DOHH2 (cell line): ENCODE measurements around the gene TNFSF10.

ENCODE experiments used
- EZH2phosphoT487 ChIP-seq: fragments of 200-600 bp; sonication (generic); IDR thresholded peaks from 2 replicates; pipeline ENCODE4 v1.6.1; 2017; ENCODE audit warnings: borderline replicate concordance, mild to moderate bottlenecking, antibody characterized with exemption, low read length, moderate library complexity, mixed read lengths
- TF ChIP-seq, protein P1 (sequence below): fragments of 200-600 bp; sonication (generic); IDR thresholded peaks from one replicate; pipeline ENCODE4 v1.5.1; 2014; ENCODE audit warnings: antibody characterized with exemption, mild to moderate bottlenecking, low read depth, low read length; ENCODE audit not compliant: poor library complexity, severe bottlenecking

DNA sequence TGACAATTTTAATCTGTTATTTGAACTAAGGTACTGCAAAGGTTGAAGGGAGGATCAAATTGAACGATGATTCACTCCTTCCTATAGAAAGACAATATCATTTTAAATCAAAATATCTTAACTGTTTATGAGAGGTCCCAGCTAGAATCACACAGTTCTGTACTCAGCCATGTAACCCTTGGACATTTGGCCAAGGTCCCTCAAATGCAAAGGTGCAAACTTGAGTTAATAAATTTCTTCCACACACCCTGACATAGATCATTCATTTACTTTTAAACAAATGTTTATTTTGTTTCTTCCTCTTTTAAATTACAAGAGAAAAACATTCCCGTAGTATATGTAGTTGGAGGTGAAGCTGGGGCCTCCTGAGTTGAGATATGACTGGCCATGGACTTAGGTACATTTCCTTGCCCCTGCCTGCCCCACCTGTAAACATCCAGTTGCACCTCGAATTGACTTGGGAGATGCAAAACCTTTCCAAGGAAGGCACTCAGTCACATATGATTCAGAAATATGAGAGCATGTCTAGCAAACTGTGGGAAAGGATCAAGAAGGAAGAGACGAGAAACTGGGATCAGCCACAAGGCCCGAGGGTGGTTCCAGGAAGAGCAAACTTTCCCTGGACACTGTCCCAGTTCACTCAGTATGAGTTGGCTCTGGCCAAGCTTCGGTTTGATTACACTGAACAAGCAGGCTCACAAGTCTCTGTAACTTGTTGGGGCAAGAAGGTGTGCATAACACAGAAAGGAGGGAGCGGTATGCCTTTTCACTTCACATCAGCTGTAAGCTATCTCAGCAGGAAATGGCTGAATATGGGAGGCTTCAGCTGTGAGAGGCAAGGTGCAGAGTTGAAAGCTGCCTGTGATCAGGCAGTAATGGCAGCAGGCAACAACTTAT lies 6.7 kb downstream of the TNFSF10 start:
- TF ChIP-seq, protein P1, sequence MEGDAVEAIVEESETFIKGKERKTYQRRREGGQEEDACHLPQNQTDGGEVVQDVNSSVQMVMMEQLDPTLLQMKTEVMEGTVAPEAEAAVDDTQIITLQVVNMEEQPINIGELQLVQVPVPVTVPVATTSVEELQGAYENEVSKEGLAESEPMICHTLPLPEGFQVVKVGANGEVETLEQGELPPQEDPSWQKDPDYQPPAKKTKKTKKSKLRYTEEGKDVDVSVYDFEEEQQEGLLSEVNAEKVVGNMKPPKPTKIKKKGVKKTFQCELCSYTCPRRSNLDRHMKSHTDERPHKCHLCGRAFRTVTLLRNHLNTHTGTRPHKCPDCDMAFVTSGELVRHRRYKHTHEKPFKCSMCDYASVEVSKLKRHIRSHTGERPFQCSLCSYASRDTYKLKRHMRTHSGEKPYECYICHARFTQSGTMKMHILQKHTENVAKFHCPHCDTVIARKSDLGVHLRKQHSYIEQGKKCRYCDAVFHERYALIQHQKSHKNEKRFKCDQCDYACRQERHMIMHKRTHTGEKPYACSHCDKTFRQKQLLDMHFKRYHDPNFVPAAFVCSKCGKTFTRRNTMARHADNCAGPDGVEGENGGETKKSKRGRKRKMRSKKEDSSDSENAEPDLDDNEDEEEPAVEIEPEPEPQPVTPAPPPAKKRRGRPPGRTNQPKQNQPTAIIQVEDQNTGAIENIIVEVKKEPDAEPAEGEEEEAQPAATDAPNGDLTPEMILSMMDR = no peak
- TF ChIP-seq EZH2phosphoT487 = no peak
